WI38 (cell line): ENCODE results near the gene LSM7.

Experiments
- H3K4me3 ChIP-seq: 2 replicates; pipeline ENCODE4 v1.5.1; 2011; ENCODE audit warnings: low read depth, mild to moderate bottlenecking, control low read depth, low read length
- CTCF ChIP-seq: IDR thresholded peaks from 2 replicates; pipeline ENCODE4 v1.5.1; 2012; ENCODE audit warnings: low read depth, mild to moderate bottlenecking, control low read depth, low read length

The LSM7 gene

GRCh38 chr19:2359992-2360685, 31.8 kb upstream of the LSM7 start, which contains the start of gene TMPRSS9:
TMPRSS9 (plus strand) TSS chr19:2360265; CDS start chr19:2389786, 29,521 bp downstream.
- TF ChIP-seq CTCF = no peak
- H3K4me3 ChIP-seq = no peak within 1 kb of the TSS

- H3K4me3 ChIP-seq = no peak overlapping the region
- TF ChIP-seq CTCF = no peak
Observed at GRCh38 chr19:2358548-2359173, 30.3 kb upstream of the LSM7 start.

GRCh38 chr19:2357279-2358206, 29.2 kb upstream of the LSM7 start:
- TF ChIP-seq CTCF = no peak

GRCh38 chr19:2356036-2356646, 27.8 kb upstream of the LSM7 start:
- H3K4me3 ChIP-seq = no peak overlapping the region
- no peak for TF ChIP-seq CTCF

More at GRCh38 chr19:2357279-2358206, 29.2 kb upstream of the LSM7 start:
- no peak overlapping the region for H3K4me3 ChIP-seq

- no peak for TF ChIP-seq CTCF
- no peak overlapping the region for H3K4me3 ChIP-seq
Observed at GRCh38 chr19:2355168-2356035, 27.0 kb upstream of the LSM7 start.

- no peak for TF ChIP-seq CTCF
- no peak overlapping the region for H3K4me3 ChIP-seq
Observed at GRCh38 chr19:2354670-2355069, 26.3 kb upstream of the LSM7 start.
